Measurements from ENCODE around the gene POLDIP3.

GRCh38 chr22:42619261-42620063 lies 4.8 kb upstream of the POLDIP3 start:
- no peak for TF ChIP-seq CTCF (IDR thresholded peaks at IDR 0.05)
- no peak for TF ChIP-seq POLR2AphosphoS5 (IDR thresholded peaks at IDR 0.05)
- TF ChIP-seq POLR2A (IDR thresholded peaks at IDR 0.05) = no peak

Data from sigmoid colon (tissue), 4 donors.